Psoas muscle (tissue), 8 donors: ENCODE measurements around the gene CLDN15. TPM values are rescaled to one million over a fixed set of nuclear protein-coding genes. Genes with fewer than 3 reads are reported as not detected.

Experiments used
- ATAC-seq, 4 donors: fragments of 200-7000 bp; cut with Tn5 transposase; one replicate each; pipeline ENCODE4 v1.9.1; 2020; ENCODE audit warnings: moderate library complexity in 3 of 4, mild to moderate bottlenecking in 2 of 4
- DNase-seq, 2 donors: peaks; one replicate each; pipeline ENCODE4 v3.0.0-alpha.2; 2020
- H3K27ac ChIP-seq: fragments of 200-600 bp; one replicate; pipeline ENCODE4 v1.8.0; 2022
- H3K27me3 ChIP-seq, 3 donors: fragments of 200-600 bp in 1 of 3; one replicate each; pipeline versions ENCODE4 v1.6.1 to v1.8.0; 2013 to 2022; ENCODE audit warnings: low read length in 2 of 3, mild to moderate bottlenecking in 2 of 3, moderate library complexity in 1 of 3; ENCODE audit not compliant: insufficient read depth in 3 of 3
- H3K36me3 ChIP-seq, 2 donors: fragments of 200-600 bp in 1 of 2; one replicate each; pipeline versions ENCODE4 v1.6.1 to v1.8.0; 2013 to 2022; ENCODE audit warnings: low read depth in 1 of 2, mild to moderate bottlenecking in 1 of 2, moderate library complexity in 1 of 2; ENCODE audit not compliant: insufficient read depth in 1 of 2
- H3K4me1 ChIP-seq: fragments of 200-600 bp; one replicate; pipeline ENCODE4 v1.8.0; 2022
- H3K4me3 ChIP-seq: fragments of 200-600 bp; one replicate; pipeline ENCODE4 v1.8.0; 2022; ENCODE audit warnings: mild to moderate bottlenecking
- H3K9me3 ChIP-seq: fragments of 200-600 bp; one replicate; pipeline ENCODE4 v1.8.0; 2022
- CTCF ChIP-seq: fragments of 200-600 bp; IDR thresholded peaks from one replicate; pipeline ENCODE4 v1.8.0; 2022; ENCODE audit warnings: antibody characterized with exemption
- WGBS, 3 donors: extraction: QIAGEN DNeasy Blood & Tissue Kit; methylation state at CpG; one replicate each; pipeline versions ENCODE4 v1.1.6 to v1.1.7; 2013; 5-methylcytosine and 5-hydroxymethylcytosine counted together
- intact Hi-C, 2 donors: fragments of 100-400 bp; cut with DNase I; formaldehyde crosslinking; loops; one replicate each; pipeline versions ENCODE4 v1.11.0 to v1.14.2; 2022
- polyA plus RNA-seq, 3 donors: library from polyadenylated mRNA; stranded (reverse); fragments of 200-250 nt; gene quantifications; one replicate each; pipeline ENCODE4 v1.2.3, GENCODE V29; 2013
- total RNA-seq, 4 donors: library from RNA; stranded (reverse); fragmentation: NEBNext Ultra II Directional in 2 of 4; extraction: Animal tissue kit (Norgen Biotek cat#: 25700) in 2 of 4; gene quantifications; one replicate each; pipeline versions ENCODE4 v1.2.1 to v1.2.4, GENCODE V29; 2021 to 2023
- donor health status: healthy with polysubstance abuse.
- donor health status: DM: no; HTN: no; CAD: no; lungs with moderate emphysema.
- donor health status: Bipolar disorder and iron deficiency.
- donor health status: healthy.
- donor health status: DM: yes; HTN: yes; CAD: no.
- donor health status: DM: no; HTN: no; CAD: no.
- donor health status: DM: no; HTN: no; CAD: no.
- donor health status: DM: yes; HTN: yes; CAD: no.

Gene CLDN15
- total and polyA plus RNA-seq, 7 donors, result 0.52 to 2.2 (median 1.6) TPM

DNA sequence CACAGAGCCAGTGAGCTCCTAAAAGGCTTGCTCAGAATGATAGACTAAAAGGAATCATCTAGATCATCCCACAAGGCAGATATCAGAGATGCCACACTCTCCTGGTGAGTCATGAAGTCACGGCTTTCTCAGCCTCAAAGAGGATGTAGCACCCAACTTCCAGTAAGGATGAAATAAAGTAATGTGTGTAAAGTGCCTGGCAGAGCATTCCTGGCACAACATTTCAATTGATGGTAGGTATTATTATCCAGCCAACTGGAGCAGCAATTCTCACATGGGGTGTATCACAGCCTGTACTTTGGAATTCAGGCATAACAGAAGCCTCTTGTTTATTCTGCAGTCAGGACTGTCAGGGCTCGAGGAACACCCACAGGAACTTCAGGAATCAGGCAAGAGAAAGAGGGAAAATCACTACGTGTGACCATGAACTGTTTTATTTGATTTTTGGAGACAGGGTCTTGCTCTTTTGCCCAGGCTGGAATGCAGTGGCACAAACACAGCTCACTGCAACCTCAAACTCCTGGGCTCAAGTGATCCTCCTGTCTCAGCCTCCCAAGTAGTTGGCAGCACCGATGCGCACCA, 52.3 kb downstream of the CLDN15 start:
- H3K4me1 ChIP-seq, result no peaks in the 10 kb centered on the region
- peaks cover 0 to 54% (median under 1%) of the 10 kb centered on the region in 3 donors for H3K27me3 ChIP-seq
- intact Hi-C loops, result no loop called here

More for the DNA sequence above, 52.3 kb downstream of the CLDN15 start:
- H3K36me3 ChIP-seq, result no peaks in the 10 kb centered on the region
- ATAC-seq (no peak), DNase-seq (no peak)
- TF ChIP-seq CTCF, result no peak
- no peaks in the 10 kb centered on the region for H3K9me3 ChIP-seq
- no peak overlapping the region for H3K4me3 ChIP-seq
- WGBS, 3 donors, result 38 to 47% (median 43%) methylated on average over 5 of the region's 5 CpGs
- no peak overlapping the region for H3K27ac ChIP-seq

Other genes starting within 250 kb of the CLDN15 start
- under 1 TPM in 1 of 4 donors, not detected in 3; 0.02 TPM for gene MUC17, start 217.7 kb downstream of the CLDN15 start, total RNA-seq
- gene MUC17, start 217.7 kb downstream of the CLDN15 start, polyA plus RNA-seq, result under 1 TPM in 1 of 3 donors, not detected in 2; 0.03 TPM
- 10 to 100 TPM; 10.1 to 15.7 (median 13.8) TPM for gene TRIM56, start 152.3 kb downstream of the CLDN15 start, total RNA-seq
- 10 to 100 TPM in 1 of 3 donors, 1 to 10 TPM in 2; 3.2 to 13.3 (median 5.8) TPM for gene TRIM56, start 152.3 kb downstream of the CLDN15 start, polyA plus RNA-seq
- 10 to 100 TPM in 1 of 4 donors, 1 to 10 TPM in 3; 7.1 to 14.4 (median 7.4) TPM for gene SERPINE1, start 110.7 kb downstream of the CLDN15 start, total RNA-seq
- gene SERPINE1, start 110.7 kb downstream of the CLDN15 start, polyA plus RNA-seq, result 100 to 1,000 TPM in 1 of 3 donors, 1 to 10 TPM in 2; 4.3 to 269 (median 5.9) TPM
- gene AP1S1, start 83.3 kb downstream of the CLDN15 start, total RNA-seq, result 1 to 10 TPM; 5.7 to 7.1 (median 6.6) TPM
- 10 to 100 TPM; 11.1 to 29.9 (median 17.8) TPM for gene AP1S1, start 83.3 kb downstream of the CLDN15 start, polyA plus RNA-seq
- gene VGF, start 72.2 kb downstream of the CLDN15 start, total RNA-seq, result under 1 TPM in 1 of 4 donors, not detected in 3; 0.10 TPM
- gene VGF, start 72.2 kb downstream of the CLDN15 start, polyA plus RNA-seq, result 1 to 10 TPM in 1 of 3 donors, under 1 TPM in 1, not detected in 1; 0.03 to 4.3 TPM
- gene NAT16, start 57.5 kb downstream of the CLDN15 start, total RNA-seq, result not detected
- under 1 TPM in 1 of 3 donors, not detected in 2; 0.01 TPM for gene NAT16, start 57.5 kb downstream of the CLDN15 start, polyA plus RNA-seq
- not detected for gene MOGAT3, start 36.8 kb downstream of the CLDN15 start, total RNA-seq
- gene MOGAT3, start 36.8 kb downstream of the CLDN15 start, polyA plus RNA-seq, result not detected
- 10 to 100 TPM; 18.5 to 25.4 (median 20.4) TPM for gene PLOD3, start 20.2 kb downstream of the CLDN15 start, total RNA-seq
- gene PLOD3, start 20.2 kb downstream of the CLDN15 start, polyA plus RNA-seq, result 10 to 100 TPM; 12.9 to 45.4 (median 15.2) TPM
- 10 to 100 TPM; 40.8 to 58.1 (median 48.1) TPM for gene ZNHIT1, start 19.6 kb downstream of the CLDN15 start, total RNA-seq
- 10 to 100 TPM; 65.0 to 89.5 (median 67.6) TPM for gene ZNHIT1, start 19.6 kb downstream of the CLDN15 start, polyA plus RNA-seq
- gene FIS1, start 7.3 kb upstream of the CLDN15 start, total RNA-seq, result 100 to 1,000 TPM; 239 to 368 (median 261) TPM
- gene FIS1, start 7.3 kb upstream of the CLDN15 start, polyA plus RNA-seq, result 100 to 1,000 TPM; 263 to 341 (median 312) TPM
- 10 to 100 TPM; 18.7 to 26.0 (median 21.5) TPM for gene IFT22, start 84.0 kb upstream of the CLDN15 start, total RNA-seq
- gene IFT22, start 84.0 kb upstream of the CLDN15 start, polyA plus RNA-seq, result 10 to 100 TPM; 23.2 to 42.2 (median 27.1) TPM
- gene COL26A1, start 125.1 kb upstream of the CLDN15 start, total RNA-seq, result not detected
- under 1 TPM in 1 of 3 donors, not detected in 2; 0.03 TPM for gene COL26A1, start 125.1 kb upstream of the CLDN15 start, polyA plus RNA-seq